Gastrocnemius medialis (tissue), 4 donors: ENCODE measurements around the gene BANP.

Source experiments
- CTCF ChIP-seq, 5 experiments: fragments of 450-650 bp in 3 of 5; fragments of 200-600 bp in 2 of 5; sonication (generic) in 2 of 5; IDR thresholded peaks in 4 of 5; conservative IDR thresholded peaks in 1 of 5; 1 replicate in 4 of 5; 2 replicates in 1 of 5; pipeline ENCODE4 v1.5.1; 2016 to 2019; ENCODE audit warnings: antibody characterized with exemption in 5 of 5, mild to moderate bottlenecking in 3 of 5, moderate library complexity in 3 of 5
- POLR2A ChIP-seq, 2 donors: fragments of 450-650 bp; IDR thresholded peaks; one replicate each; pipeline ENCODE4 v1.6.1; 2017; ENCODE audit warnings: antibody characterized with exemption in 2 of 2, mild to moderate bottlenecking in 2 of 2, moderate library complexity in 2 of 2

DNA sequence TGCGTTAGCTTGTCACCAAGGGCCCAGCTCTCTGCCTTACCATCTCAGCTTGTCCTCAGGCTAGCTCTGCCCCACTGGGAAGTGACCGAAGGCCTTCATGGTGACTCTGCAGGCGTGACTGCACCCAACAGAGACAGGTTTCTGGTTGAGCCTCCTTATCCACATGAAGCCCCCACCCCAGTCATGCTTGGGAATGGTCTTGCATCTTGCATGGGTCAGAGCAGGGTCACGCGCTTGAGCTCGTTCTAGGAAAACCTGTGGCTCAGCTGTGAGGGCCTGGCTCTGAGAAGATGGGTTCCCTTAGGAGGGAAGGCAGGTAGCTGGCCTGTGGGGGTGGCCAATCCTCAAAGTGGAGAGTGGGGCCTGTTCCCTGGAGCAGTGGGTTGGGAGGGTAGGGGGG, 122.8 kb downstream of the BANP start:
- TF ChIP-seq POLR2A (IDR thresholded peaks at IDR 0.05) (no peak), CTCF (IDR thresholded peaks at IDR 0.05 in 4 of 5, conservative IDR thresholded peaks at IDR 0.05 in 1 of 5) (no peak)
